ENCODE data around the gene SPEG. TPM values are rescaled to one million over a fixed set of nuclear protein-coding genes. Genes with fewer than 3 reads are reported as not detected.

Gene SPEG
- total RNA-seq, 2 experiments from 2014 or later: 15.3 to 17.7 TPM

DNA sequence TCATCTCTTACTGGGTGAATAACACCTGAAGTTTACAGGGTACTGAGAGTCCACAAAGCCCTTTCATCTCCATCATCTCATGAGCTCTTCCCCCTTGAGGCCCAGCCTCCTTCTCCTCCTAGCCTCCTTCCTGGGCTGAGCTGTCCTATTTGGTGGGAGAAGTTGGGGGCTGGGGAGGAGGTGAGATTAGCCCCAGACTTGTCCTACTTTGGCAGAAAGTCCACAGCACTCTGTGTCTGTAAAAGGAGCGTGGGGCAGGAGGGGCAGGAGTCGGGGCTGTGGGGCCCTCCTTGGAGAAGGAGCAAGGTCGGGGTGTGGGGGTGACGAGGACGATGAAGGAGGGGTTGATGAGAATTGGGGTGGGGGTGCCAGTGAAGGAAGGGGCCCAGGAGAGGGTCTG lies 26.4 kb upstream of the SPEG start:
- POLR2A ChIA-PET: no interaction called here

GRCh38 chr2:219408631-219409030 lies 26.0 kb upstream of the SPEG start:
- no peaks in the 10 kb centered on the region for H3K9me3 Mint-ChIP-seq
- no peaks in the 10 kb centered on the region for H3K36me3 Mint-ChIP-seq (ENCODE audit: low read depth)
- Histone ChIP-seq H3K9me3 (ENCODE audit: control insufficient read depth in 1 of 2, insufficient read depth in 1 of 2, low read length in 2 of 2) (peaks cover 6 to 7% of the 10 kb centered on the region in 2 experiments), H3K36me3 (ENCODE audit: insufficient read depth, low read length) (no peaks in the 10 kb centered on the region), H3K27ac (ENCODE audit: low read depth in 1 of 2, low read length in 2 of 2) (no peak overlapping the region), H3K4me1 (ENCODE audit: insufficient read depth, low read length) (no peaks in the 10 kb centered on the region), H3K27me3 (ENCODE audit: control insufficient read depth in 1 of 2, insufficient read depth in 2 of 2, low read length in 2 of 2) (peaks cover 5 to 11% of the 10 kb centered on the region in 2 experiments), H3K4me3 (ENCODE audit: low read length) (no peak overlapping the region)
- intact Hi-C loops (cut with DNase I, micrococcal nuclease): loop anchor here in 1 of 2 experiments (10.0 kb wide), 1 partner anchor 236 kb away; no protein-coding TSS in a partner anchor
- H3K27ac Mint-ChIP-seq: no peak overlapping the region
- DNase-seq (no peak), ATAC-seq (ENCODE audit: poor library complexity) (no peak)
- no peak overlapping the region for H3K4me3 Mint-ChIP-seq
- POLR2A ChIA-PET: no interaction called here
- H3K27me3 Mint-ChIP-seq: peaks cover 39% of the 10 kb centered on the region
- no peaks in the 10 kb centered on the region for H3K4me1 Mint-ChIP-seq (ENCODE audit: low read depth)
- CTCF ChIA-PET: no interaction called here
- TF ChIP-seq, protein P1, sequence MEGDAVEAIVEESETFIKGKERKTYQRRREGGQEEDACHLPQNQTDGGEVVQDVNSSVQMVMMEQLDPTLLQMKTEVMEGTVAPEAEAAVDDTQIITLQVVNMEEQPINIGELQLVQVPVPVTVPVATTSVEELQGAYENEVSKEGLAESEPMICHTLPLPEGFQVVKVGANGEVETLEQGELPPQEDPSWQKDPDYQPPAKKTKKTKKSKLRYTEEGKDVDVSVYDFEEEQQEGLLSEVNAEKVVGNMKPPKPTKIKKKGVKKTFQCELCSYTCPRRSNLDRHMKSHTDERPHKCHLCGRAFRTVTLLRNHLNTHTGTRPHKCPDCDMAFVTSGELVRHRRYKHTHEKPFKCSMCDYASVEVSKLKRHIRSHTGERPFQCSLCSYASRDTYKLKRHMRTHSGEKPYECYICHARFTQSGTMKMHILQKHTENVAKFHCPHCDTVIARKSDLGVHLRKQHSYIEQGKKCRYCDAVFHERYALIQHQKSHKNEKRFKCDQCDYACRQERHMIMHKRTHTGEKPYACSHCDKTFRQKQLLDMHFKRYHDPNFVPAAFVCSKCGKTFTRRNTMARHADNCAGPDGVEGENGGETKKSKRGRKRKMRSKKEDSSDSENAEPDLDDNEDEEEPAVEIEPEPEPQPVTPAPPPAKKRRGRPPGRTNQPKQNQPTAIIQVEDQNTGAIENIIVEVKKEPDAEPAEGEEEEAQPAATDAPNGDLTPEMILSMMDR (IDR thresholded peaks at IDR 0.05): no peak

More for the DNA sequence above, 26.4 kb upstream of the SPEG start:
- Histone ChIP-seq H3K4me3 (ENCODE audit: low read length) (no peak overlapping the region), H3K36me3 (ENCODE audit: insufficient read depth, low read length) (no peaks in the 10 kb centered on the region), H3K4me1 (ENCODE audit: insufficient read depth, low read length) (no peaks in the 10 kb centered on the region), H3K27ac (ENCODE audit: low read depth in 1 of 2, low read length in 2 of 2) (no peak overlapping the region), H3K27me3 (ENCODE audit: control insufficient read depth in 1 of 2, insufficient read depth in 2 of 2, low read length in 2 of 2) (peaks cover 3 to 9% of the 10 kb centered on the region in 2 experiments), H3K9me3 (ENCODE audit: control insufficient read depth in 1 of 2, insufficient read depth in 1 of 2, low read length in 2 of 2) (peaks cover 5 to 7% of the 10 kb centered on the region in 2 experiments)
- no peaks in the 10 kb centered on the region for H3K9me3 Mint-ChIP-seq
- TF ChIP-seq, protein P1 (IDR thresholded peaks at IDR 0.05): no peak
- no peaks in the 10 kb centered on the region for H3K4me1 Mint-ChIP-seq (ENCODE audit: low read depth)
- CTCF ChIA-PET: no interaction called here
- no peak overlapping the region for H3K4me3 Mint-ChIP-seq
- no peak overlapping the region for H3K27ac Mint-ChIP-seq
- intact Hi-C loops (cut with DNase I, micrococcal nuclease): loop anchor here in 1 of 2 experiments (10.0 kb wide), 1 partner anchor 237 kb away; no protein-coding TSS in a partner anchor
- no peaks in the 10 kb centered on the region for H3K36me3 Mint-ChIP-seq (ENCODE audit: low read depth)
- DNase-seq (no peak), ATAC-seq (ENCODE audit: poor library complexity) (no peak)
- H3K27me3 Mint-ChIP-seq: peaks cover 35% of the 10 kb centered on the region

DNA sequence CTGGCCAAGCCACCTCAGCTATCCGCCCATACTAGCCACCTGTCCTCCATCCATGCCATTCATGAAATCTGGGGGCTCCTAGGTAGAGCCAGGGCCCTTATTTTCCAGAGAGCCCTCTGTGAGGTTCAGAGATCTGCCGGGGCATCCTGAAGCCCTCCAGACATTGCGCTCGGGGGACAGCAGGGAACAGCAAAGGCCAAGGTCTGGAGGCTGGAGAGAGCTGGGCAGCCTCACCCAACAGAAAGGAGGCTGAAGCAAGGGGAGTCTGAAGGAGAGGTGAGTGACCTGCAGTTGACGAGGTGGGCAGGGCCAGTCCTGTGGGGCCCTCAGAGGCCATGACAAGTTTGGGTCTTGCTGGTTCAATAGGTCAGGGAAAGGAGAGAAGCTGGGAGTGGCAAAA lies 25.0 kb upstream of the SPEG start:
- intact Hi-C loops (cut with DNase I, micrococcal nuclease): loop anchor here in 1 of 2 experiments (10.0 kb wide), 1 partner anchor 235 kb away; no protein-coding TSS in a partner anchor
- H3K27ac ChIP-seq (ENCODE audit: low read depth in 1 of 2, low read length in 2 of 2): no peak overlapping the region
- ATAC-seq (ENCODE audit: poor library complexity) (no peak), DNase-seq (no peak)
- H3K9me3 ChIP-seq (ENCODE audit: control insufficient read depth in 1 of 2, insufficient read depth in 1 of 2, low read length in 2 of 2): peaks cover 6 to 7% of the 10 kb centered on the region in 2 experiments
- Mint-ChIP-seq H3K4me3 (no peak overlapping the region), H3K9me3 (no peaks in the 10 kb centered on the region), H3K4me1 (ENCODE audit: low read depth) (no peaks in the 10 kb centered on the region), H3K27ac (no peak overlapping the region), H3K27me3 (peaks cover 41% of the 10 kb centered on the region), H3K36me3 (ENCODE audit: low read depth) (no peaks in the 10 kb centered on the region)
- H3K4me1 ChIP-seq (ENCODE audit: insufficient read depth, low read length): no peaks in the 10 kb centered on the region
- no peaks in the 10 kb centered on the region for H3K36me3 ChIP-seq (ENCODE audit: insufficient read depth, low read length)
- H3K27me3 ChIP-seq (ENCODE audit: control insufficient read depth in 1 of 2, insufficient read depth in 2 of 2, low read length in 2 of 2): peaks cover 8 to 11% of the 10 kb centered on the region in 2 experiments
- POLR2A ChIA-PET: no interaction called here
- CTCF ChIA-PET: no interaction called here
- no peak overlapping the region for H3K4me3 ChIP-seq (ENCODE audit: low read length)
- TF ChIP-seq, protein P1 (IDR thresholded peaks at IDR 0.05): no peak
